Measurements from ENCODE around the gene PTPRK. TPM values are rescaled to one million over a fixed set of nuclear protein-coding genes. Genes with fewer than 3 reads are reported as not detected.

The PTPRK gene
- total RNA-seq, 1 experiment from 2014 or later: 24.4 TPM

DNA sequence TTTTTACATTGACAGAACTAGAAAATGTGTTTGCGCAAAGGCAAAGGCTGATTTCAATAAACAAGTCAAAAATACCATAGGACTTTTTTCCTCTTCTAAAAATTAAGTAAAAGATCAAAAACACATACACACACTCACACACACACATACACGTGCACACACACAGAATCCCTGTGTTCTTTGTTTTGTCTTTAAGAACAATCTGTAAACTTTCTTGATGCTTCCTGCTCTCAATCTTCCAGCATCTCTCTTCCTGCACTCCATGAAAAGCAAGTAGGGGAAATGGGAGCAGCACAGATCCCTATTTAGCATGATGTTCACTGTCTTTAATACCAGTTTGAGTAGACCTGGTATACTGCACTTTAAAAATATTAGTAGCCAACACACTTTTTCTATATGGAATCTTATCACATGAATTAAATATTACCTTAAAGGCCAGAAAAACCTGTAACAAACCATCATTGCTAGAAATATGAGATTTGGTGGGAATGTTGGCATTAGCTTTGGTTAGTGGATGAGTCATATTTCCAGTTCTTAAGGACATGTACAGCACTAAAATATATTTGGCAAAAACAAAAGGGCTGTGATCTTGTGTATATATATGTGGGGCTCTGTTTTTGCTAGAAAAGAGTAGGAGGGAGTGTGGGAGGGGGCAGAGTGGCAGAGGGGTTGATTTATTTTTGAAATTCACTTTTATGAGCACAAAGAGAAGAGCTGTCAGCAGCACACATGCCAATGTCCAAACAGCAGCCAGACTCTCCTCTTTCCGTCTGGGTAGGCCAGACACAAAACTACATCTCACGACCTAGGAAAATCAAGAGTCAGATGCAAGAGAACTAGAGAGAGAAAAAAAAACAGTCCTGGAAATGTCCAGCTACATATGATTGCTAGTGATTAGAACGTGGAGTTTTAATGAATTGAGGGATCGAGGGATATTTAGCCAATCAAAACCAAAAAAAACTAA, 4.6 kb downstream of the PTPRK start:
- DNase-seq (ENCODE audit: low spot score): no peak

DNA sequence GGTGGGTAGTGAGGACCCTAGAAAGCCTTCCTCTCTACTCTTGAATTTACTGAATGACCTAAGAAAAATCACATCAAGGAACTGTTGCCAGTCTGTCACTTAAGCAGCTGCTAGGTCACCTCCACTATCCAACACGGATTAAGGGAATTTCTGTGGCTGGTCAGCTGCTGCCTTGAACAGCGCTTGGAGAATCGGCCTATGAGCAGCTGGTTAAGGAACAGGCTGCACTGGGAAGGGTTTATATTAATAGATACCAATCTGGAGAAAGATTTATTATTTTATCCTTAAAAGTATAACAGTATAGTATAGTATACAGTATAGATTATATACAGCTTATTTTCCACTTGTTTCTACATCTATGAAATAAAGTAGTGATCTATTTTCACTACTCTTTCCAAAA, 6.5 kb downstream of the PTPRK start:
- DNase-seq (ENCODE audit: low spot score): no peak

GRCh38 chr6:128512296-128512695, 8.1 kb downstream of the PTPRK start:
- DNase-seq (ENCODE audit: low spot score): no peak

DNA sequence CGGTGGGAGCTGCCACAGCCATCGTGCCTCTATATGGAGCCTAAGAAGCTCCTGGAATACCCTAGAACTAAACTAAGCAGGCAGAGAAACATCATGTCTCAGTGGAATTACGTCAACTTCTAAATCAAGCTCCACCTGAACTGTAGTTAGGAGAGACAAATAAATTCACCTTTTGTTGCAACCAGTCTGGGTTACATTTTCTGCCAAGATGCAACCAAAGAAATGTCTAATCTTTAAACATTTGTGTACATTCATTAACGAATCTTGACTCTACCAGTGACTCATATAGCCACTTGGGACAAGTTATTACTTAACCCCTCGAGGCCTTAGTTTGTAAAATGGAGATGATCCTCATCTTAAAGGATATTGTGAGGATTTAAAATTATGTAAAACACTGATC, 8.9 kb downstream of the PTPRK start:
- DNase-seq (ENCODE audit: low spot score): peak; percentile 7

- DNase-seq (ENCODE audit: low spot score): no peak
Observed at GRCh38 chr6:128509709-128510108, 10.7 kb downstream of the PTPRK start.

GRCh38 chr6:128508588-128509296, 11.7 kb downstream of the PTPRK start:
- DNase-seq (ENCODE audit: low spot score): peak; percentile 76

DNA sequence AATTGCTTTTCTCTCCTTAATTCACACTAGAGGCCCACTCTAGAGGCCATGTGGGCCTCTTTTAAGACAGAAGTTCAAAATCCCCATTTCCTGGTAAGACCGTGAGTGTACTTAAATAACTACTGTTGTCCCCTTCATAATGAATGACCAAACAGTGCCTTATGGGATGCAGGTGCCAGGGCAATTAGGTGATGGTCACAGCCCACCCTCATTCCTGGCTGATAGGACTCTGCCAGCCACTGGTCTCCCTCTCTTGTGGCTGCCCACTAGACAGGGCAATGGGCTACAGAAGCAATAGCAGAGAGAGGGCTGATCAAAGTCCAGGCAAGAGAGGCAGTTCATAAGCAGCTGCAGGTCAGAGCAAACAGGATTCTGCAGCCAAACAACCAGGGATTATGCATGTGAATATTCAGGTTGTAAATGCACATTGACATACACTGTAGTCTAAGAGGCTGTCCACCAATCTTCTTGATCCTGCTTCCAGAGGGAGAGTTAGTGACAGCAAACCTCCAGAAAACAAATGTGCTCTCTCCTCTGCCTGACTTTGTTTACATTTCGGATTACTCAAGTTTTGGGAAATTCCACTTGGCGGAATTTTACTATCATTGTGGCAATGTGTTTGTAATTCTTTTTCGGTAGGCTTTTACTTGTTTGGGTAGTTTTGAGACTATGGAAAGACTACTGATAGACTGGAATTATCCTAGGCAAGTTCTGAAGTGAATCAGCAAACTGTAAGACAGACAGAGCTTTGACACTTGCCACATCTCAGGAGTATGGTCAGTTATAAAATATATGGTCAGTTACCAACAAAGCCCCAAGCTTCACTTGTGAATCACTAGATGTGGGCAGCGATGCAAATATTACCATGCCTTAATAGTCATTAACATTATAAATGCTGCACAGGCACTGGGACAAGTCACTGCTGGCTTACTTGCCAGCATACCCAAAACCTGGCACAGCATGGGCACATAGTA, 12.8 kb downstream of the PTPRK start:
- DNase-seq (ENCODE audit: low spot score): peak; percentile 17

GRCh38 chr6:128505603-128506002, 14.8 kb downstream of the PTPRK start:
- DNase-seq (ENCODE audit: low spot score): no peak

GRCh38 chr6:128504003-128504654, 16.3 kb downstream of the PTPRK start:
- no peak for DNase-seq (ENCODE audit: low spot score)

DNA sequence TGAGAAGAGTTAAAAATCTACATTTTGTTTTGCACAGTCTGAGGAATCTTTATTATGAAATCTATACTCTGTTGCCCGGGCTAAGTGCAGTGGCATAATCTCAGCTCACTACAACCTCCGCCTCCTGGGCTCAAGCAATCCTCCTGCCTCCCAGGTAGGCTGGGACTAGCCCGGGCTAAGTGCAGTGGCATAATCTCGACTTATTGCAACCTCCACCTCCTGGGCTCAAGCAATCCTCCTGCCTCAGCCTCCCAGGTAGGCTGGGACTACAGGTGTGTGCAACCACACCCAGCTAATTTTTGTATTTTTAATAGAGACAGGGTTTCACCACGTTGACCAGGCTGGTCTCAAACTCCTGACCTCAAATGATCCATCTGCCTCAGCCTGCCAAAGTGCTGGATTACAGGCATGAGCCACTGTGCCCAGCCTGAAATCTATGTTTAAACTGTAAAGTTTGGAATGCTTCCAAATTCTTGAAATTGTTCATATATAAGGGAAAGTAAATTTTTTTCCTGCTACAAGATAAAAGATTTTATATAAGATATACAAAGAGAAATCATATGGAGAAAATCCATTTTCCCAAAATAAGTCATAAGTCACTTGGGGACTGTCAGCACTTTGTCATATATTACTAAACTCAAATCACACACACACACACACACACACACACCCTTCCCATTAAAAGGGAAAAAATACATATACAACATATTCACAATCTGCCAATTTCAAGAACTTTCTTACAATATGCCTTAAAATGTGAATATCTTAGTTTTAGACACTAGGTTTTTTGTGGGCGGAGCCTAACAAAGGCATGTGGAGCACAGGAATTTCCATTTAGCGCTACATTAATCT, 19.4 kb downstream of the PTPRK start:
- DNase-seq (ENCODE audit: low spot score): no peak

DNA sequence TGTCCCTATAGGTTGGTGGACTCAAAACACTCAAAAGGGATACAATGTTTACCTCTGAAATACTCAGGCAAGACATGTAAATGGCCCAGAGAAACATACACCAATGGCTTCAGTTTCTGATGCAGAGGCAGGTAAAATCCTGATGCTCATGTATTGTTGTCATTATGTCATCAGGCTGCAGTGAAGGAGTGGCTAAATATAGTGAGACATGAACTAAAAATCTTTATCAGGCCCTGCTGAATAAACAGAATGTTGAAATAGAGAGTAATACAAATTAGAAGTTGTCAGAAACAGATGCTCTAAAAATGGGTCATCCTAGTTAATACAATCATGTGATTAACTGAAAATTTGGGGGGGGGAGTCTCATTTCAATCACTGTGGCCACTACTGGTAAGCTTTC, 20.4 kb downstream of the PTPRK start:
- no peak for DNase-seq (ENCODE audit: low spot score)

GRCh38 chr6:128499079-128499731, 21.2 kb downstream of the PTPRK start:
- no peak for DNase-seq (ENCODE audit: low spot score)

DNA sequence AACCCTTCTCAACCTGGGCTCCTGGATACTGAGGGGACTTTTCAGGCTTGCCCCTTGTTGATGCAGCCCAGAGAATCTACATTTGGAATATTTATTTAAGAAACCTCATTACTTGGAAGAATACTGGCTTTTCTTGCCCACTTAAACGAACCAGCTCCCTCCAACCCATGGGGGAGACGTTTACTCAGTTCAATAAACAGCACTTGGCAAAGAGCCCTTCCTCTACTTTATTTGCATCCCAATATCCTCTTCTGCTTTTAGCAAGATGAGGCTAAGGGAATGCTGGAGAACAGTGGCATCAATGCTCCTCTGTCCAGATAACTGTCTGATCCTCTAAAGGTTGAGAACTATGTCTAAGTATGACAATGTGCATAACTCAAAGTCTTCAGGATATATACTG, 22.2 kb downstream of the PTPRK start:
- no peak for DNase-seq (ENCODE audit: low spot score)

DNA sequence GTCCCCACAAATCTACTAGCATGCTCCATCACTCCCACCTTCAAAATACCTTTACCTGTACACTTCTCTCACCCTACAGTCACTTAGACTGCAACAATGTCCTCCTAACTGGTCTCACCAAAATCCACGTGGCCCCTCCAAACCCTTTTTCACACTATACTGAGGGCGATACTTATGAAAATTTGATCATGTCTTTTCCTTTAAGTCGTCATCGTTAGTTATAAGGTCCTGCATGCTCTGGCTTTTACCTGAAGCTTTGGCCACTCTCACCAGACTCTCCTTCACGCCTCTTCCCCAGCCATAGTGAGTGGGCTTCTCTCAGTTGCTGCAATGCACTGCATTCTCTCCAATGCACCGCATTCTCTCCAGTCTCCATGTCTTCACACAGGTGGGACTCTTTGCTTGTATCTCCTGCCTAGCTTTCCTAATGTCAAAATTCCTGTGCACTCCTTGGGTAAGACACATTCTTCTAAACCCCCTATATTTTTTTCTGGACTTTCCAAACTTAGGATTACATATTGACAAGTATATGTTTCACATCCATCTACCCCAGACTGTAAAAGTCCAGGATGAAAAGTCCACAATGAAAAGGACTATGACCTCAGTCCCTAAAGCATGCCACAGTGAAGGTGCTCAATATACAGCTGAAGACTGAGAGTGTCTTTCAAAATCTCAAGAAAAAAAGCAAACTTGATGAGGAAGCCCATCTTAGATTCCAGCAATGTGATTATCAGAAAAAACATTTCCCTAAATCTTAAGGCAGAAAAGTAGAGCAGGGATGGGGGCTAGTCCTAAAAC, 24.7 kb downstream of the PTPRK start:
- DNase-seq (ENCODE audit: low spot score): no peak

GRCh38 chr6:128494440-128494839, 26.0 kb downstream of the PTPRK start:
- peak; percentile 16 for DNase-seq (ENCODE audit: low spot score)

DNA sequence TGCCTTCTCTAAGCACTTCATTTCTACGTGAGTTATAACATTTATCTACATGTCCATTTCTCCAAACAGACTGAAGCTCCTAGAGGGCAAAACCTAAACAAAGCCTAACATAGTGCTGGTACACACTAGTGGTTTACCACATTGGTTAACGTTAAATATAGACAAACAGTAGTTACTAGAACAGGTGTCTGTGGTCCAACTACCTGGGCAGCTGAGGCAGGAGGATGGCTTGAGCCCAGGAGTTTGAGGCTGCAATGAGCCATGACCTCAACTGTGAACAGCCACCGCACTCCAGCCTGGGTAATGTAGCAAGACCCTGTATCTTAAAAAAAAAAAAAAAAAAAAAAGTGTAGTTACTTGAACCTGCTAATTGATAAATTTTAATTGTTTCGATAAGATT, 26.5 kb downstream of the PTPRK start:
- no peak for DNase-seq (ENCODE audit: low spot score)

GRCh38 chr6:128492386-128492785, 28.0 kb downstream of the PTPRK start:
- DNase-seq (ENCODE audit: low spot score): no peak

DNA sequence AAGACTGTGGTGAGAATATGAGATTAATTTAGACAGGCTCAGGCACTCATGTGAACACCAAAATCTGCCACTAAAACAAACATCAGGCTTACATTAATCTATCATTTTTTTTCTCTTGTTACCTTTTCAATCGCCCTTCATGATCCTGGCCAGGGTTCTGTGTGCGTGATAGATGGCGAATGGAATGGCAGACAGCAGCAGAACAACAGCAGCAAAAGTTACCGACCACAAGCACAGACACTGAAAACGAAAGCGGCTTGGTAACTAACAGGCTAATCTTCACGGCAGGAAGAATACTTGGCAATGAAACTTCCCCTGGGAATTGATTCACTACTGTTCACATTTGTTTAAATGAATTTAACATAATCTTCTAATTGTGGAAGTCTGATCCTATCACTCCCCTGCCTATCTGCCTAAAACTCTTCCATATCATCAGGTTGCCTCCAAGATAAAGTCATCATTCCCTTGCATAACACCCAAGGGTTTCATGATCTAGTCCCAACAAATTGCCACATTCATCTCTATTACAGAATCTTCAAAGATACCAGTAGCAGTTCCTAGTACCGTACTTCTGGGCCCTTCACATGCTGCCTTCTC, 28.7 kb downstream of the PTPRK start:
- DNase-seq (ENCODE audit: low spot score): peak; percentile 48
